H1 (cell line): ENCODE data around the gene ESCO1. TPM values are rescaled to one million over a fixed set of nuclear protein-coding genes. Genes with fewer than 3 reads are reported as not detected.

Experiments used
- CHD2 ChIP-seq: IDR thresholded peaks from 2 replicates; pipeline ENCODE4 v1.6.1; 2012; ENCODE audit warnings: low read length, improper control_type of control experiment
- CHD7 ChIP-seq: fragments of 300-600 bp; sonication (generic); IDR thresholded peaks from 2 replicates; pipeline ENCODE4 v1.7.1; 2012; ENCODE audit warnings: low read length, moderate library complexity, mild to moderate bottlenecking, inconsistent platforms; ENCODE audit not compliant: insufficient replicate concordance
- CREB1 ChIP-seq: IDR thresholded peaks from 2 replicates; pipeline ENCODE4 v1.6.1; 2012; ENCODE audit warnings: inconsistent platforms
- GTF2F1 ChIP-seq: IDR thresholded peaks from 2 replicates; pipeline ENCODE4 v1.6.1; 2012; ENCODE audit warnings: low read depth, low read length, improper control_type of control experiment, borderline replicate concordance
- JUND ChIP-seq: IDR thresholded peaks from 2 replicates; pipeline ENCODE4 v1.6.1; 2011; ENCODE audit warnings: mild to moderate bottlenecking, improper control_type of control experiment, low read length
- POU5F1 ChIP-seq: IDR thresholded peaks from 2 replicates; pipeline ENCODE4 v1.6.1; 2011; ENCODE audit warnings: low read depth, mild to moderate bottlenecking, low read length, moderate library complexity
- SIN3A ChIP-seq, 2 experiments: IDR thresholded peaks in 1 of 2; conservative IDR thresholded peaks in 1 of 2; 2 replicates each; pipeline ENCODE4 v1.6.1; 2011 to 2012; ENCODE audit warnings: low read length in 2 of 2, improper control_type of control experiment in 1 of 2, low read depth in 1 of 2, mild to moderate bottlenecking in 1 of 2
- SIX5 ChIP-seq: IDR thresholded peaks from 2 replicates; pipeline ENCODE4 v1.6.1; 2011; ENCODE audit warnings: mild to moderate bottlenecking, low read depth, low read length
- SP1 ChIP-seq: IDR thresholded peaks from 2 replicates; pipeline ENCODE4 v1.6.1; 2011; ENCODE audit warnings: low read depth, low read length
- TAF1 ChIP-seq: IDR thresholded peaks from 2 replicates; pipeline ENCODE4 v1.6.1; 2011; ENCODE audit warnings: mild to moderate bottlenecking, low read depth, low read length
- TEAD4 ChIP-seq: IDR thresholded peaks from 2 replicates; pipeline ENCODE4 v1.6.1; 2012; ENCODE audit warnings: low read depth, low read length, inconsistent platforms, mixed read lengths
- polyA plus RNA-seq, 7 experiments: library from polyadenylated mRNA; depleted of rRNA in 3 of 7; stranded (reverse) in 5 of 7; unstranded in 2 of 7; fragments of >200 nt in 5 of 7; fragments of 200-250 nt in 2 of 7; gene quantifications; 1 replicate in 5 of 7; 2 replicates in 1 of 7; 4 replicates in 1 of 7; pipeline versions ENCODE4 v1.2.1 to v1.2.3, GENCODE V29; 2011 to 2013; ENCODE audit warnings: missing spikeins in 2 of 7, mixed read lengths in 2 of 7
- total RNA-seq: library from RNA; stranded (reverse); fragmentation: NEBNext Ultra II Directional; extraction: Animal tissue kit (Norgen Biotek cat#: 25700); gene quantifications from 2 replicates; pipeline ENCODE4 v1.2.1, GENCODE V29; 2021

ESCO1 gene
- total and polyA plus RNA-seq, 2 of the 8 experiments (the other 6 are each of a cell fraction or from before 2014, with no cell fraction given), result 5.8 to 48.3 TPM

GRCh38 chr18:21600526-21601410 is at the start of gene ESCO1 (continued):
- TF ChIP-seq CHD7 (no peak), TAF1 (peak; percentile 77), SIX5 (no peak), CHD2 (no peak), SP1 (no peak), CREB1 (peak; percentile 91), POU5F1 (no peak), GTF2F1 (no peak), SIN3A (conservative IDR thresholded peaks at IDR 0.05 in 1 of 2, IDR thresholded peaks at IDR 0.05 in 1 of 2; ENCODE audit: low read depth in 1 of 2, low read length in 2 of 2) (0 out of 4 replicates have a peak, but pooled peaks have one; percentile 20 to 43), JUND (peak; percentile 42; the same call in 1 of the 2 replicates), TEAD4 (no peak)
